ENCODE data around the gene BCAS1. TPM values are rescaled to one million over a fixed set of nuclear protein-coding genes. Genes with fewer than 3 reads are reported as not detected.

Gene BCAS1
- total and polyA plus RNA-seq, 10 of the 15 experiments (the other 5 are each of a cell fraction or from before 2014, with no cell fraction given) = 0.21 to 1.4 (median 0.55) TPM

GRCh38 chr20:53899351-53900167 is 170.8 kb downstream of the BCAS1 start (continued):
- TF ChIP-seq RFX5 (IDR thresholded peaks at IDR 0.05; ENCODE audit: low read depth, low read length) (no peak), NFYA (IDR thresholded peaks at IDR 0.05; ENCODE audit: borderline replicate concordance, low read depth, low read length) (no peak), BRCA1 (IDR thresholded peaks at IDR 0.05; ENCODE audit: low read depth, low read length) (no peak), SREBF1 (IDR thresholded peaks at IDR 0.05; ENCODE audit: low read length) (no peak), SMAD5 (IDR thresholded peaks at IDR 0.05; ENCODE audit: low read depth) (no peak), ZNF622 (IDR thresholded peaks at IDR 0.05) (no peak), SIN3A (IDR thresholded peaks at IDR 0.05; ENCODE audit: low read depth, low read length) (no peak), POLR2AphosphoS5 (IDR thresholded peaks at IDR 0.05; ENCODE audit: low read length) (no peak), RELA (IDR thresholded peaks at IDR 0.05; ENCODE audit: borderline replicate concordance, partially characterized antibody) (no peak), SP1 (IDR thresholded peaks at IDR 0.05; ENCODE audit: low read depth, low read length) (peak; percentile 54), CBX5 (IDR thresholded peaks at IDR 0.05; ENCODE audit: low read depth) (no peak), ZZZ3 (IDR thresholded peaks at IDR 0.05; ENCODE audit: control insufficient read depth, insufficient read length, low read depth) (no peak), YBX1 (IDR thresholded peaks at IDR 0.05) (no peak), PAX8 (IDR thresholded peaks at IDR 0.05) (no peak), KLF5 (IDR thresholded peaks at IDR 0.05; ENCODE audit: partially characterized antibody) (no peak), NR2F1 (conservative IDR thresholded peaks at IDR 0.05) (peak; percentile 30; the same call in 1 of the 2 replicates), REST (IDR thresholded peaks at IDR 0.05; ENCODE audit: low read depth, low read length) (no peak), ATF3 (IDR thresholded peaks at IDR 0.05; ENCODE audit: borderline replicate concordance, extremely low read depth, low read depth, low read length) (no peak), ESRRA (IDR thresholded peaks at IDR 0.05; ENCODE audit: low read length) (no peak), MTA2 (IDR thresholded peaks at IDR 0.05; ENCODE audit: low read depth) (peak; percentile 77; the same call in 1 of the 2 replicates)
- TF ChIP-seq, protein P1, sequence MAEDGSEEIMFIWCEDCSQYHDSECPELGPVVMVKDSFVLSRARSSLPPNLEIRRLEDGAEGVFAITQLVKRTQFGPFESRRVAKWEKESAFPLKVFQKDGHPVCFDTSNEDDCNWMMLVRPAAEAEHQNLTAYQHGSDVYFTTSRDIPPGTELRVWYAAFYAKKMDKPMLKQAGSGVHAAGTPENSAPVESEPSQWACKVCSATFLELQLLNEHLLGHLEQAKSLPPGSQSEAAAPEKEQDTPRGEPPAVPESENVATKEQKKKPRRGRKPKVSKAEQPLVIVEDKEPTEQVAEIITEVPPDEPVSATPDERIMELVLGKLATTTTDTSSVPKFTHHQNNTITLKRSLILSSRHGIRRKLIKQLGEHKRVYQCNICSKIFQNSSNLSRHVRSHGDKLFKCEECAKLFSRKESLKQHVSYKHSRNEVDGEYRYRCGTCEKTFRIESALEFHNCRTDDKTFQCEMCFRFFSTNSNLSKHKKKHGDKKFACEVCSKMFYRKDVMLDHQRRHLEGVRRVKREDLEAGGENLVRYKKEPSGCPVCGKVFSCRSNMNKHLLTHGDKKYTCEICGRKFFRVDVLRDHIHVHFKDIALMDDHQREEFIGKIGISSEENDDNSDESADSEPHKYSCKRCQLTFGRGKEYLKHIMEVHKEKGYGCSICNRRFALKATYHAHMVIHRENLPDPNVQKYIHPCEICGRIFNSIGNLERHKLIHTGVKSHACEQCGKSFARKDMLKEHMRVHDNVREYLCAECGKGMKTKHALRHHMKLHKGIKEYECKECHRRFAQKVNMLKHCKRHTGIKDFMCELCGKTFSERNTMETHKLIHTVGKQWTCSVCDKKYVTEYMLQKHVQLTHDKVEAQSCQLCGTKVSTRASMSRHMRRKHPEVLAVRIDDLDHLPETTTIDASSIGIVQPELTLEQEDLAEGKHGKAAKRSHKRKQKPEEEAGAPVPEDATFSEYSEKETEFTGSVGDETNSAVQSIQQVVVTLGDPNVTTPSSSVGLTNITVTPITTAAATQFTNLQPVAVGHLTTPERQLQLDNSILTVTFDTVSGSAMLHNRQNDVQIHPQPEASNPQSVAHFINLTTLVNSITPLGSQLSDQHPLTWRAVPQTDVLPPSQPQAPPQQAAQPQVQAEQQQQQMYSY (CRISPR knock-in tag; IDR thresholded peaks at IDR 0.05) = no peak
